Endothelial cell of umbilical vein (primary cell): Measurements from ENCODE around the gene NUDT21. TPM values are rescaled to one million over a fixed set of nuclear protein-coding genes. Genes with fewer than 3 reads are reported as not detected.

Experiments used
- BruUV-seq: library from RNA; stranded (reverse); fragments of 400-500 nt; replicated peaks from 2 replicates; lab custom pipeline; 2021; lab: Mats Ljungman, UMichigan
- CTCF ChIA-PET: fragments of 300-600, 350-600 bp; sonication (Branson Sonifier 250); formaldehyde crosslinking; loops from one replicate; lab custom pipeline; 2021; ENCODE audit warnings: antibody characterized with exemption, inconsistent platforms; lab: Charles Lee
- POLR2A ChIA-PET: fragments of 300-600, 350-600 bp; sonication (Branson Sonifier 250); formaldehyde crosslinking; loops from one replicate; lab custom pipeline; 2021; ENCODE audit warnings: antibody characterized with exemption, inconsistent platforms; lab: Charles Lee
- DNase-seq: peaks from one replicate; pipeline ENCODE4 v3.0.0-alpha.2; 2011; ENCODE audit warnings: low read depth, low spot score
- FAIRE-seq: peaks from 2 replicates; lab custom pipeline; 2011; peaks lifted over from hg19 to GRCh38; lab: Jason Lieb, UNC
- H2AFZ ChIP-seq: 2 replicates; pipeline ENCODE4 v1.6.0; 2012; ENCODE audit warnings: low read depth, low read length, control low read depth, inconsistent platforms
- H3K27ac ChIP-seq: 2 replicates; pipeline ENCODE4 v1.5.1; 2011; ENCODE audit warnings: low read depth, mild to moderate bottlenecking, control low read depth, low read length, moderate library complexity; ENCODE audit not compliant: insufficient read depth
- H3K27me3 ChIP-seq, 2 experiments: 2 replicates each; pipeline versions ENCODE4 v1.6.0 to v1.6.1; 2011; ENCODE audit warnings: low read length in 2 of 2, mixed read lengths in 1 of 2; ENCODE audit not compliant: control insufficient read depth in 2 of 2, insufficient read depth in 2 of 2
- H3K36me3 ChIP-seq, 2 experiments: 2 replicates in 1 of 2; 3 replicates in 1 of 2; pipeline ENCODE4 v1.5.1; 2011; ENCODE audit warnings: low read length in 2 of 2, mild to moderate bottlenecking in 1 of 2, moderate library complexity in 1 of 2; ENCODE audit not compliant: control insufficient read depth in 2 of 2, insufficient read depth in 2 of 2; ENCODE audit errors: extremely low read depth in 1 of 2
- H3K4me1 ChIP-seq: 3 replicates; pipeline ENCODE4 v1.5.1; 2011; ENCODE audit warnings: mild to moderate bottlenecking, low read length; ENCODE audit not compliant: control insufficient read depth, insufficient read depth; ENCODE audit errors: extremely low read depth
- H3K4me2 ChIP-seq: 2 replicates; pipeline ENCODE4 v1.6.1; 2011; ENCODE audit warnings: low read length, control low read depth, mixed read lengths; ENCODE audit not compliant: insufficient read depth
- H3K4me3 ChIP-seq, 3 experiments: fragments of 200-600 bp in 1 of 3; sonication (generic), shearing (Covaris generic) in 1 of 3; replicated peaks in 1 of 3; 2 replicates each; pipeline ENCODE4 v1.5.1; 2011 to 2016; ENCODE audit warnings: control low read depth in 3 of 3, low read length in 3 of 3, mild to moderate bottlenecking in 2 of 3, inconsistent platforms in 1 of 3, low read depth in 1 of 3, moderate library complexity in 1 of 3; ENCODE audit not compliant: insufficient read depth in 1 of 3
- H3K79me2 ChIP-seq: 2 replicates; pipeline ENCODE4 v1.6.0; 2012; ENCODE audit warnings: low read length, inconsistent platforms; ENCODE audit not compliant: control insufficient read depth, insufficient read depth
- H3K9ac ChIP-seq: replicated peaks from 2 replicates; pipeline ENCODE3; 2011; ENCODE audit warnings: low read length, control low read depth; ENCODE audit not compliant: insufficient read depth; ENCODE audit errors: extremely low read depth
- H3K9me1 ChIP-seq: replicated peaks from 3 replicates; pipeline ENCODE4 v1.6.0; 2011; ENCODE audit warnings: mild to moderate bottlenecking, low read length; ENCODE audit not compliant: control insufficient read depth, insufficient read depth; ENCODE audit errors: extremely low read depth
- H3K9me3 ChIP-seq: replicated peaks from 2 replicates; pipeline ENCODE4 v1.5.1; 2012; ENCODE audit warnings: low read length, inconsistent platforms; ENCODE audit not compliant: control insufficient read depth, insufficient read depth
- H4K20me1 ChIP-seq: replicated peaks from 2 replicates; pipeline ENCODE3; 2011; ENCODE audit warnings: mild to moderate bottlenecking, low read length; ENCODE audit not compliant: control insufficient read depth, insufficient read depth; ENCODE audit errors: extremely low read depth
- CTCF ChIP-seq, 2 donors: IDR thresholded peaks; 1 replicate in 1 of 2; 2 replicates in 1 of 2; pipeline ENCODE4 v1.5.1; 2011; ENCODE audit warnings: low read length in 2 of 2, mild to moderate bottlenecking in 2 of 2, moderate library complexity in 2 of 2, control low read depth in 1 of 2, inconsistent platforms in 1 of 2, low read depth in 1 of 2; ENCODE audit not compliant: insufficient read depth in 1 of 2; ENCODE audit errors: extremely low read depth in 1 of 2
- GATA2 ChIP-seq: IDR thresholded peaks from 2 replicates; pipeline ENCODE4 v1.7.0; 2011; ENCODE audit warnings: low read depth, mild to moderate bottlenecking, moderate library complexity, mixed read lengths, low read length; ENCODE audit not compliant: insufficient read length, insufficient read depth
- JUN ChIP-seq: IDR thresholded peaks from 2 replicates; pipeline ENCODE4 v1.6.1; 2011; ENCODE audit warnings: borderline replicate concordance, low read depth; ENCODE audit not compliant: insufficient read length, insufficient read depth
- MAX ChIP-seq: IDR thresholded peaks from 2 replicates; pipeline ENCODE4 v1.6.1; 2011; ENCODE audit not compliant: insufficient read depth, insufficient read length
- MYC ChIP-seq: IDR thresholded peaks from one replicate; pipeline ENCODE4 v1.6.1; 2011; ENCODE audit warnings: mild to moderate bottlenecking, low read depth, low read length
- dilution Hi-C: fragments of 300-500 bp; cut with MboI; formaldehyde crosslinking; loops from one replicate; pipeline ENCODE4 v1.15.0; 2019; ENCODE audit warnings: low sequenced_read_pairs; ENCODE audit not compliant: extremely low pct_ligation_motif_present
- intact Hi-C: fragments of 100-400 bp; cut with micrococcal nuclease; formaldehyde crosslinking; loops from one replicate; pipeline ENCODE4 v1.10.0; 2022
- polyA plus RNA-seq, 4 experiments: library from polyadenylated mRNA; depleted of rRNA in 3 of 4; stranded (reverse) in 3 of 4; unstranded in 1 of 4; fragments of >200 nt; gene quantifications; 2 replicates each; pipeline versions ENCODE4 v1.2.1 to v1.2.3, GENCODE V29; 2011 to 2012; ENCODE audit warnings: missing spikeins in 1 of 4
- total RNA-seq: library from RNA; stranded (reverse); gene quantifications from 2 replicates; pipeline ENCODE4 v1.2.3, GENCODE V29; 2021

Gene NUDT21
- total and polyA plus RNA-seq, 2 donors (not counting 3 experiments of a cell fraction or from before 2014, with no cell fraction given): 56.4 to 158 TPM

- no TSS peak for BruUV-seq
- intact Hi-C loops (no loop called here), dilution Hi-C loops (no loop called here)
- no peak for TF ChIP-seq GATA2
- TF ChIP-seq CTCF (IDR thresholded peaks at IDR 0.05; ENCODE audit: extremely low read depth in 1 of 2, insufficient read depth in 1 of 2, low read depth in 1 of 2, low read length in 2 of 2): no peak
- TF ChIP-seq MAX: no peak
- no peak for TF ChIP-seq JUN
- no peak for TF ChIP-seq MYC
- no peaks in the 10 kb centered on the region for H3K9me1 ChIP-seq
- no peaks in the 10 kb centered on the region for H4K20me1 ChIP-seq
- CTCF ChIA-PET: interaction anchor here (1.3 kb wide), 1 partner anchor 23 kb away, joined by 3 read pairs; the partner anchor contains the start of genes NUDT21 and OGFOD1
- POLR2A ChIA-PET: no interaction called here
- H2AFZ ChIP-seq: no peak overlapping the region
- peaks cover 11% of the 10 kb centered on the region for H3K4me1 ChIP-seq
- no peak overlapping the region for H3K27ac ChIP-seq
- peaks cover 2 to 7% of the 10 kb centered on the region in 2 experiments for H3K36me3 ChIP-seq
- no peak overlapping the region for H3K9ac ChIP-seq
- H3K79me2 ChIP-seq: peaks cover 18% of the 10 kb centered on the region
- H3K4me3 ChIP-seq: no peak overlapping the region
- no peaks in the 10 kb centered on the region for H3K9me3 ChIP-seq
- no peak overlapping the region for H3K4me2 ChIP-seq
- FAIRE-seq: no peak
- no peak for DNase-seq
- no peaks in the 10 kb centered on the region for H3K27me3 ChIP-seq
These were observed 23.0 kb downstream of the NUDT21 start for GRCh38 chr16:56428091-56428490.
